ENCODE data around the gene SLC9B1. TPM values are rescaled to one million over a fixed set of nuclear protein-coding genes. Genes with fewer than 3 reads are reported as not detected.
A peak's percentile ranks its signal among the peaks of the same experiment; 100 is the strongest.

The SLC9B1 gene
- total RNA-seq, 2 donors from 2014 or later = 1.4 TPM

GRCh38 chr4:102871772-102872171 is 147.7 kb downstream of the SLC9B1 start:
- no peaks in the 10 kb centered on the region for H3K27me3 ChIP-seq (ENCODE audit: control insufficient read depth, insufficient read depth, low read length, poor library complexity, severe bottlenecking)
- peaks cover 27% of the 10 kb centered on the region for H3K9me3 Mint-ChIP-seq
- H3K9me3 ChIP-seq (ENCODE audit: control insufficient read depth, low read length) = peaks cover 39% of the 10 kb centered on the region
- peaks cover 48% of the 10 kb centered on the region for H3K36me3 Mint-ChIP-seq (ENCODE audit: low read depth)
- peak overlapping the region; percentile 94 for H3K4me3 ChIP-seq (ENCODE audit: low read length)
- H3K27ac Mint-ChIP-seq = no peak overlapping the region
- no peak for TF ChIP-seq CTCF (conservative IDR thresholded peaks at IDR 0.05)
- H3K9ac ChIP-seq (ENCODE audit: extremely low read depth, low read length, poor library complexity, severe bottlenecking) = no peak overlapping the region
- peaks cover 3% of the 10 kb centered on the region for H3K4me1 ChIP-seq (ENCODE audit: control insufficient read depth, insufficient read depth, low read length)
- no peak for DNase-seq
- peaks cover 41% of the 10 kb centered on the region for H3K36me3 ChIP-seq (ENCODE audit: control insufficient read depth, insufficient read depth, low read length)
- H3K4me1 Mint-ChIP-seq = peaks cover 21% of the 10 kb centered on the region
- no peak overlapping the region for H3K27ac ChIP-seq (ENCODE audit: low read depth, low read length)
- H3K27me3 Mint-ChIP-seq (ENCODE audit: insufficient read depth) = no peaks in the 10 kb centered on the region
- WGBS, 2 experiments (ENCODE audit: insufficient coverage in 1 of 2, insufficient read length in 1 of 2) = 90% methylated on average over 2 of the region's 2 CpGs; no CpG with 5 or more reads in 1 of the 2 experiments
- no peak overlapping the region for H3K4me3 Mint-ChIP-seq

- WGBS, 2 experiments (ENCODE audit: insufficient coverage in 1 of 2, insufficient read length in 1 of 2) = 12 to 29% methylated on average over 6 to 18 of the region's 19 CpGs
- H3K36me3 ChIP-seq (ENCODE audit: control insufficient read depth, insufficient read depth, low read length) = peaks cover 20% of the 10 kb centered on the region
Observed at GRCh38 chr4:102869569-102870197, 149.8 kb downstream of the SLC9B1 start.

GRCh38 chr4:102868781-102869568 is 150.5 kb downstream of the SLC9B1 start, which contains the start of gene CISD2:
Gene CISD2 (plus strand): TSS chr4:102868992. CDS start chr4:102869085, 93 bp downstream.
- 0% methylated on average over 9 to 71 of the region's 71 CpGs for WGBS, 2 experiments (ENCODE audit: insufficient coverage in 1 of 2, insufficient read length in 1 of 2)

More at GRCh38 chr4:102869569-102870197, 149.8 kb downstream of the SLC9B1 start:
- H3K27me3 Mint-ChIP-seq (ENCODE audit: insufficient read depth) = no peaks in the 10 kb centered on the region
- no peaks in the 10 kb centered on the region for H3K27me3 ChIP-seq (ENCODE audit: control insufficient read depth, insufficient read depth, low read length, poor library complexity, severe bottlenecking)
- H3K36me3 Mint-ChIP-seq (ENCODE audit: low read depth) = peaks cover 27% of the 10 kb centered on the region
- TF ChIP-seq CTCF (conservative IDR thresholded peaks at IDR 0.05) = no peak
- peaks cover 18% of the 10 kb centered on the region for H3K9me3 ChIP-seq (ENCODE audit: control insufficient read depth, low read length)
- H3K4me1 ChIP-seq (ENCODE audit: control insufficient read depth, insufficient read depth, low read length) = peaks cover 3% of the 10 kb centered on the region
- DNase-seq = no peak
- peaks cover 12% of the 10 kb centered on the region for H3K9me3 Mint-ChIP-seq
- H3K4me3 ChIP-seq (ENCODE audit: low read length) = peak overlapping the region; percentile 94
- H3K27ac ChIP-seq (ENCODE audit: low read depth, low read length) = peak overlapping the region; percentile 97
- peak overlapping the region; percentile 80 for H3K9ac ChIP-seq (ENCODE audit: extremely low read depth, low read length, poor library complexity, severe bottlenecking)
- peaks cover 30% of the 10 kb centered on the region for H3K4me1 Mint-ChIP-seq
- H3K4me3 Mint-ChIP-seq = peak overlapping the region; percentile 80
- peak overlapping the region; percentile 96 for H3K27ac Mint-ChIP-seq

More at GRCh38 chr4:102868781-102869568, 150.5 kb downstream of the SLC9B1 start, which contains the start of gene CISD2:
- Histone ChIP-seq H3K27me3 (ENCODE audit: control insufficient read depth, insufficient read depth, low read length, poor library complexity, severe bottlenecking) (no peaks in the 10 kb centered on the region), H3K9me3 (ENCODE audit: control insufficient read depth, low read length) (peaks cover 12% of the 10 kb centered on the region), H3K36me3 (ENCODE audit: control insufficient read depth, insufficient read depth, low read length) (peaks cover 13% of the 10 kb centered on the region), H3K27ac (ENCODE audit: low read depth, low read length) (peak within 1 kb of the TSS; percentile 97), H3K9ac (ENCODE audit: extremely low read depth, low read length, poor library complexity, severe bottlenecking) (peak within 1 kb of the TSS; percentile 80), H3K4me1 (ENCODE audit: control insufficient read depth, insufficient read depth, low read length) (peaks cover 3% of the 10 kb centered on the region), H3K4me3 (ENCODE audit: low read length) (peak within 1 kb of the TSS; percentile 94)
- H3K4me3 Mint-ChIP-seq = peak within 1 kb of the TSS; percentile 80
- peak within 1 kb of the TSS; percentile 98 for H3K27ac Mint-ChIP-seq
- peaks cover 10% of the 10 kb centered on the region for H3K9me3 Mint-ChIP-seq
- peak; percentile 97 for DNase-seq
- no peaks in the 10 kb centered on the region for H3K27me3 Mint-ChIP-seq (ENCODE audit: insufficient read depth)
- TF ChIP-seq CTCF (conservative IDR thresholded peaks at IDR 0.05) = no peak
- peaks cover 30% of the 10 kb centered on the region for H3K4me1 Mint-ChIP-seq
- H3K36me3 Mint-ChIP-seq (ENCODE audit: low read depth) = peaks cover 20% of the 10 kb centered on the region

Data from endodermal cell (in vitro differentiated cells).